Epithelial cell of prostate (primary cell): Measurements from ENCODE around the gene SLC8A1.

Experiments
- DNase-seq: peaks from one replicate; pipeline ENCODE4 v3.0.0-alpha.2; 2011; ENCODE audit warnings: low read depth, low spot score
- H3K27ac ChIP-seq: fragments of 450-650 bp; 2 replicates; pipeline ENCODE4 v1.5.1; 2017; ENCODE audit warnings: mild to moderate bottlenecking

The SLC8A1 gene

GRCh38 chr2:40256008-40256407 lies 195.9 kb downstream of the SLC8A1 start:
- DNase-seq, result no peak
- no peak overlapping the region for H3K27ac ChIP-seq

GRCh38 chr2:40255103-40255502 lies 196.8 kb downstream of the SLC8A1 start:
- no peak for DNase-seq
- H3K27ac ChIP-seq, result no peak overlapping the region

GRCh38 chr2:40254611-40255010 lies 197.3 kb downstream of the SLC8A1 start:
- no peak for DNase-seq
- no peak overlapping the region for H3K27ac ChIP-seq

- DNase-seq, result no peak
- no peak overlapping the region for H3K27ac ChIP-seq
Observed at GRCh38 chr2:40251137-40251536, 200.8 kb downstream of the SLC8A1 start.

- H3K27ac ChIP-seq, result no peak overlapping the region
- DNase-seq, result no peak
Observed at GRCh38 chr2:40249577-40249976, 202.3 kb downstream of the SLC8A1 start.

GRCh38 chr2:40248294-40248693 lies 203.6 kb downstream of the SLC8A1 start:
- no peak overlapping the region for H3K27ac ChIP-seq
- no peak for DNase-seq

GRCh38 chr2:40244675-40245074 lies 207.2 kb downstream of the SLC8A1 start:
- H3K27ac ChIP-seq, result no peak overlapping the region
- no peak for DNase-seq

- DNase-seq, result no peak
- H3K27ac ChIP-seq, result no peak overlapping the region
Observed at GRCh38 chr2:40244251-40244650, 207.6 kb downstream of the SLC8A1 start.

GRCh38 chr2:40243581-40244187 lies 208.2 kb downstream of the SLC8A1 start:
- no peak overlapping the region for H3K27ac ChIP-seq
- DNase-seq, result no peak

GRCh38 chr2:40242315-40242714 lies 209.6 kb downstream of the SLC8A1 start:
- DNase-seq, result no peak
- no peak overlapping the region for H3K27ac ChIP-seq

GRCh38 chr2:40240070-40240469 lies 211.8 kb downstream of the SLC8A1 start:
- peak overlapping the region; percentile 23 for H3K27ac ChIP-seq
- peak; percentile 33 for DNase-seq

GRCh38 chr2:40230707-40231432 lies 221.0 kb downstream of the SLC8A1 start:
- no peak for DNase-seq
- no peak overlapping the region for H3K27ac ChIP-seq

GRCh38 chr2:40230186-40230585 lies 221.7 kb downstream of the SLC8A1 start:
- DNase-seq, result no peak
- no peak overlapping the region for H3K27ac ChIP-seq

- no peak for DNase-seq
- H3K27ac ChIP-seq, result no peak overlapping the region
Observed at GRCh38 chr2:40228310-40228709, 223.6 kb downstream of the SLC8A1 start.

GRCh38 chr2:40227210-40227609 lies 224.7 kb downstream of the SLC8A1 start:
- DNase-seq, result no peak
- H3K27ac ChIP-seq, result no peak overlapping the region

GRCh38 chr2:40226637-40227036 lies 225.3 kb downstream of the SLC8A1 start:
- no peak overlapping the region for H3K27ac ChIP-seq
- no peak for DNase-seq

- no peak for DNase-seq
- H3K27ac ChIP-seq, result no peak overlapping the region
Observed at GRCh38 chr2:40225670-40226210, 226.2 kb downstream of the SLC8A1 start.

GRCh38 chr2:40224318-40224717 lies 227.6 kb downstream of the SLC8A1 start:
- no peak for DNase-seq
- H3K27ac ChIP-seq, result no peak overlapping the region

- H3K27ac ChIP-seq, result no peak overlapping the region
- DNase-seq, result no peak
Observed at GRCh38 chr2:40220177-40220925, 231.5 kb downstream of the SLC8A1 start.

- H3K27ac ChIP-seq, result no peak overlapping the region
- DNase-seq, result no peak
Observed at GRCh38 chr2:40219141-40219540, 232.7 kb downstream of the SLC8A1 start.

GRCh38 chr2:40218679-40219078 lies 233.2 kb downstream of the SLC8A1 start:
- DNase-seq, result no peak

More at GRCh38 chr2:40218679-40219078, 233.2 kb downstream of the SLC8A1 start:
- no peak overlapping the region for H3K27ac ChIP-seq
